ENCODE data around the gene MSI2.
"Not testable (repeated sequence)": the region's sequence is repeated elsewhere in the genome, so short reads cannot be mapped to it uniquely, and the experiment has no call there.

MSI2 gene

DNA sequence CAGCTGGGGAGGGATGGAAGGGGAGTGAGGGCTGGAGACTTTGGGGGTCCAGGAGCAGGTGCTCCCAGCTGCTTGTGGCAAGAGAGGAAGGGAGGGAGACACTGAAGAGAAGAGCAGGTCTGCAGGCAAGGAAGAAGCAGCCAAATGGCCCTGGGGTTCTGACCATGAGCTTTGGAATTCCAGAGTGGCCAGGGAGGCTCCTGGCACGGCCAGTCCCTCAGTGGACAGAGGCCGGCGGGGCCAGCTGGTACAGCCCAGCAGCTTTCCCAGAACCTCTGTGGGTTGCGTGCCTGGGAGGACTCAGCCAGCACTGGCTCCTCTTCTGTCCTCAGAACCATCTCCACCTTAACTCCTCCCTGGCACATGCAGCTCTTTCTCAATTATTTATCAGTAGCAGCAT lies 233.0 kb downstream of the MSI2 start:
- DNase-seq = no peak

DNA sequence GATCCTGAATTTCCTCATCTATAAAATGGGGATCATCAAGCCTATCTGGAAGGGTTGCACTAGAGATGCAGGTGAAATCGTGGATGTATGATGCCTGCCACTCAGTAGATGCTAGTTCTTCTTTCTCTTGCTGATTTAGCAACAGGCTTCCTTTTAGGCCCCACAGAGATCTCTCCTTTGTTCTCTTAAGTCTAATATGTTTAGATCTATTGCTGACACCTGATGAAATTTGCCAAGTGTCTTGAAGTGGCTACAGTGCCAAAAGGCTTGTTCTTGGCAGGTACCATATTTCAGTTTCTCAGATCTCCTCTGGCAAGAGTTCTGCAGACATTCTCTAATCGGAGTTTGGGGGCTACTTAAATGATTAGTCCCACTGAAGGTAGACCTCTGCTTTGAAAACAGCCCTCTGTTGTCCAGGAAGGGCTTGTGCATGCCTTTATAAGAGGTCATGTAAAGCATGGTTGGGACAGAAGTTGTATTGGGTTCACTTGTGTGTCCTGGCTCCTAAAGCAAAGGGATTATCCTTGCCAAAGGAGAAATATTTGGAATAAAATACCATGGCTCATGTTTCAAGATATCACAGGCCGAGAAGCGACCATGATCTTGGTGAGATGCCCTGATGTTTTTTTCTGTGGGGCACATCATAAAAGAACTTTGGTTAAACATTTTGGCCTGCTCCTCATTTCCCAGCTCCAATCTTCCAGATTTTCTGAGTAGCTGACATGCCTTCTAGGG lies 234.0 kb downstream of the MSI2 start:
- no peak for DNase-seq

DNA sequence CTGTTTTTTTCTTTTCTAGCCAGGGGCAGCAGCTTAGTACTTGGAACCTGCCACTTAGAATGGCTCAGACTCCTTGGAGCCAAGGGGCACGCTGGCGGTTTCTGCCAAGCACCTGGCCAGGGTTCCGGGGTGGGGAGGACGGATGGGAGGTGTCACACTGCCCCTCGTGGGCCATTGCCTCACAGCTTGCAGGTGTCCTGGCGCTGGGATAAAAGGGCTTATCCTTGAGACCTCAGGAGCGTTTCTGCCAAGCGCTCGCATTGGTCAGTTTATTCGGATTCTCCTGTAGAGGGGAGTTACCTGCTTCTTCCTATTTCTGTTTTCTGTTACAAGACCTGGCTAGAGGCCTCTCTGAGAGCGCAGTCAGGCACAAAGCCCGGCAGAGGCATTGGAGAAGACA lies 234.6 kb downstream of the MSI2 start:
- no peak for DNase-seq

DNA sequence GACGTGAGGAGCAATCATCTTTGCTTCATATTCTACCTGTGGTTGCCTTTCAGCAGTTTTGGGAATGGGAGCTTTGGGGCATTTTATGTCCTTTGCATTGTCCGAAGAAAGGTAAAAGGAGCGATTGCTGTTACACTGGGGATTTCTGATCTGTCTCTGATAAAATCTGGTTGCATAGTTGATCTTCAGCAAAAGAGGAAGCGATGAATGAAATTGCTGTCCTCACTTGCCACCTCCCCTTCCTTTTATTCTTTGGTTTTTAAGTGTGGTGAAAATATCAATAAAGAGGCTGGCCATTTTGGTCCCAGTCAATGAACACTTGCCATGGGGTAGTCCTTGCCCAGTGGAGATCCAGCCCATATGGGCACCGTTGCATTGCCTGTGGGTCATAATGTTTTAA lies 236.8 kb downstream of the MSI2 start:
- DNase-seq = no peak

DNA sequence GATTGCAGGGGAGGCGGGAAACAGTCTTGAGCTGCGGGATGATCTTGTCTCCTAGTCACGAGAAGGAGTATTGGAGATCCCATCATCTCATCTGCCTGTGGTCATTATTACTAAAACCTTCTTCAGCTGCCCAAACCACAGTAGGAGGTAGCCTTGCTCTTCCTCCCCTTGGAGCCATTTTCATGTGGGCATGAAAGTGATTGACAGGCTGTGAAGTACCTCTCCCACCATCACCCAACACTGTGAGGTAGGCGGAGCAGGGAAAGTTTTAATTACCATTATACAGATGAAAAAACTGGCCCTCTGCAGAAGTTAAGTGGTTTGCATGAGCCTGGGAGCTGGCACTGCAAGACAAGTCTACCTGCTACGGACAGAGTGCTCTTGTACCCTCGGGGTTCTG lies 237.3 kb downstream of the MSI2 start:
- no peak for DNase-seq

DNA sequence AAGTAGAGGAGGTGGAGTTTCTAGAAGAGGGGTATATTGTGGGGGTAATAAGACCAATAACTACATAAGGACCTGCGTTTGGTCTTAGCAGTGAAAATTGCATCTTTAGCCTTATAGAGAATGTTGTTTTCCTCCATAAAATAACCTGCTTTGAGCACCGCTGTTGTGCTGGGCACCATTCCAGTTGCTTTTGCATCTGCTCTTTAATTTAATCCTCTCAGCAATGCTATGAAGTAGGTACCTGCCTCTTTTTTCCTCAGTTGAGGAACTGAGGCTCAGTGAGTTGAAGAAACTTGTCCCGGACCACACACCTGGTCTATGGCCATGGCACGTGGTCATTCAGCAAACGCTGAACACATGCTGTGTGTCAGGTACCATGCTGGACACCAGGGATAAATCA lies 238.1 kb downstream of the MSI2 start:
- DNase-seq = no peak

DNA sequence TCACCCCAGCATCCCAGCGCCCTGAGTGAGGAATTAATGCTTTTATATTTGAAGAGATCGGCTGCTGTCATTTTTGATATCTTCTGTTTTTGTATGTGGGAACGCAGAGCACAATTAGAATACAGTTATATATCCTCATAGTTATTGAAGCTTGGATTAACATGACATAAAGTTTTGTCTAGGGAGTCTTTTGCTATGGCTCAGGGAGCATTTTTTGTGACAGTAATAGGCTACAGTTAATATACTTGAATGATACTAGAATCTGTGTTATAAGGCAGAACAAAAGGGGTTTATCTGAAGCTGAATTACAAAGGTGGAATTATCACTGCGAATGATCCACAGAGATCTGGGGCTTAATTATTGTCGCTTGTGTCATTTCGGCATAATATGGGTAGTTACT lies 239.4 kb downstream of the MSI2 start:
- no peak for DNase-seq

DNA sequence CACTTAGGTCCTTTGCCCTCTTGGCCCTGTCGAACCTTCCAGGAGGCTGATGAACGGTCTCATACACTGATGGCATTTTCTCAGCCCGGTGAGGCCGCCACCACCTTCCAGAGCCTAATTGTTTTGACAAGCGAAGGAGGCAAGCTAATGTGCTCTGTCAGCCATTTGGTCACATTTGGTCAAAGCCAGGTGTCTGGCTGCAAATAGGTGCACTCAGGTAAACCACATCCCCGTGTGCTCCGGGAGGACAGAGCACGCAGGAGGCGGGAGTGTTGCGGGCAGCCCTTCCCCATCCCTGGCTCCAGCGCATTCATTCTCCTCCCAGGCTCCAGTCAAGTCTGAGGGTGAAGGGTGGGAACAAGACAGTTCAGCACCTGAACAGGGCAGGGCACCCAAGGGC lies 240.1 kb downstream of the MSI2 start:
- no peak for DNase-seq

DNA sequence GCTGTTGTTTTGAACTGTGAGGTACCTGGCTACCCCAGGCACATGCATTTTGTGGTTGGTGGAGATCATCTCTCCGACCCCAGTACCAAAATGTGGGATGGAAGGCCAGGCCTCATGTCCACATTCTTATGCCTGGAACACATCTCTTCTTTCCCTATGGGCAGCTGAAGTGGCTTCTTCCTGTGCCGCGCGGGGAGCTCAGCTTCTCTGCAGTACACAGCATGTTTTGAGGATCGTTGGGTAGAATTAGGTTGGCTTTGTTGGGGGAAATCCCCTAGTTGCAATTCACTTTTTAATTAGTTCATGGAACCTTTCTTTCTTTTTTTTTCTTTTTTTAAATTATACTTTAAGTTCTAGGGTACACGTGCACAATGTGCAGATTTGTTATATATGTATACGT lies 242.1 kb downstream of the MSI2 start:
- no peak for DNase-seq

DNA sequence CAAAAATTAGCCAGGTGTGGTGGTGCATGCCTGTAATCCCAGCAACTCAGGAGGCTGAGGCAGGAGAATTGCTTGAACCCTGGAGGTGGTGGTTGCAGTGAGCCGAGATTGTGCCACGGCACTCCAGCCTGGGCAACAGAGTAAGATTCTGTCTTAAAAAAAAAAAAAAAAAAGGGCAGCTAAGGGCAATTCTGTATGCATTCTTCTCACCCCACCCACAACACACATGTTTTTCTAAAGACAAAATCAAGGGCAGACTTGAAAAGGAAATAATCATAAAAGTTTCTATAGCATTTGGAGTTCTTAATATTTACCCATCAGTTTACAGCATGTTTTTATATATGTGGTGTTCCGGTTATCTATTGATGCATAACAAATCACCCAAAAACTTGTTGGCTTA lies 242.9 kb downstream of the MSI2 start:
- not testable (repeated sequence) for DNase-seq

DNA sequence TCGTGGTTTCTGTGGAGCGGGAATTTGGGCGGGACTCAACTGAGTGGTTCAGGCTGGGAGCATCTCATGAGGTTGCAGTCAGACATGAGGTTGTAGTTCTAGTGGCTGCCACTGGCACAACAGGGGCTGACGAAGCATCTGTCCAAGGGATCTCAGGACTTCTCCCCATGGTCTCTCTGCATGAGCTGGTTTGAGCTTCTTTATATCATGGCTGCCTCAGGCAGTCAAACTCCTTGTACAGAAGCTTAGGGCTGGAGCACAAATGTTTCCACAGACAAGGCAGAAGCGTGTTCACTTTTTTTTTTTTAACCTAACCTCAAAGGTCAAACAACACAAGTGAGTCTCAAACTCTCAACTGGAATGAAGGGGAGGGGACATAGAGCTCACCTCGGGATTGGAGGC lies 243.3 kb downstream of the MSI2 start:
- no peak for DNase-seq

DNA sequence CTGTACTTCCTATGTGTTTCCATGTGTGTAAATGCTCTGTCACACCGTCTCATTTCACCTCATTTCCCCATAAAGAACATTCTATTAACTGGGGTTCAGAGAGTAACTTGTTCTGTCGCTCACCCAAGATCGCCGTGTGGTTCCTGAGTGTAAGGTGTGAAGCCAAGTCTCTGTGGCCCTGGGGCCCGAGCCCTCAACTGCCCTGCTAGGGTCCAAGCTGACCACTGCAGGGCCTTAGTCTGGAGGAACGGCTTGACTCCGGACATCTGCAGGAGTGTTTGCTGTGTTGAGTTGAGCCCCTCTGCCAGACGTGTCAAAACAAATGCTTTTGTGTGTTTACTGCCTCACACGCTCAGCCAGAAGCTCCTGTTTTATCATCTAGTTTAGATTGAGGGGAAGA lies 244.7 kb downstream of the MSI2 start:
- DNase-seq = no peak

DNA sequence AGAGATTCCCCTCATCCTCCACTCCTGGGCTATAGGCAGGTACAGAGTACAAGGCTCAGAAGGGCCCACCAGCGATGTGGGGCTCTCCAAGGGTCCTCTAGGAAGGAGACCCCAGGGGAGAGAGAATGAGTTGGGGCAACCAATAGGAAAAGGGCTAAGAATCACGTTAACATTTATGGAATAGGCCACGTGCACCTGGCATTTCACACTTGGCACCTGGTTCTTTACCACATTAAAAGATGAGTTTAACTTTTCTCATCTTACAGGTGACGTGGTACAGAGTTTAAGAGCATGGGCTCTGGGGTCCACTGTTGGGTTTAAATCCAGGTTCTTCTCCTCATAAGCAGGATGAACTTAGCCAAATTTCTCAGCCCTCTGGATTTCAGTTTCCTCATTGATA lies 245.7 kb downstream of the MSI2 start:
- DNase-seq = no peak

DNA sequence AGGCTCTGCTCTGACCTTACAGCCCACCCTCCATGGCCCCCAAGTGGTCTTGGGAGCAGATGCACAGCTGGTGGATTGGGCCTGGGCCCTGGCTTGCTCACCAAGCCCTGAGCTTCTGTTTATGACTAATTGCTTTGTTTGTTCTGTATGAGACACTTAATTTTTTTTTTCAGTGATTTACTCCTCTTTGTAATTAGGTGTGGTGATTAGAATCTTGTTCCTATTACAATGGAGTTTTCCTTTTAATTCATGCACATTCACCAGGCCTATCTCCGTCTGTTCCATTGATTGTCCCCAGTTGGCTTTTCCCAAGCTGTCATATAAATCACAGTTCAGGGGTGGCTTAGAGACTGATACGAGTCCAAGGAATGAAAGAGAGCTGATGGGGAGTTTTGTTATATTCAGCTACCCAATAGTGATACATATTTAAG lies 246.5 kb downstream of the MSI2 start:
- no peak for DNase-seq

DNA sequence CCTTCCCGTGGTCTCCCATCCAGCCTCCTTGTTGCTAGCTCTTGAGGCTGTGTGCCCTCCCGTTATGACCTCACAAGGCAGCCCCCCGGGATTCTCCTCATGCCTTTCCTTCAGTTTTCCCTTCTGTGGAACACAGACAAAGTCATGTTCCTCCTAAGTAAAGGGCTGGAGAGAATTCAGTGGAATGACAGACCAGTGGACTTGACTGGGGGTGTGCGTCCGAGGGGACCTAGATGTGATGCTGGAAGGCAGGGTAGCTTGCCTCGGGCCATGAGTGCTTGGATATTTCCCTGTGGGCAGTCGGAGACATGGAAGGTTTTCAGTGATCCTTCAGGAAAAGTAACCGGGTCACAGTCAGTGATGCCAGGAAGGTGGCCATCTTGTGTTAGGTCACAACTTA lies 247.9 kb downstream of the MSI2 start:
- DNase-seq = no peak

DNA sequence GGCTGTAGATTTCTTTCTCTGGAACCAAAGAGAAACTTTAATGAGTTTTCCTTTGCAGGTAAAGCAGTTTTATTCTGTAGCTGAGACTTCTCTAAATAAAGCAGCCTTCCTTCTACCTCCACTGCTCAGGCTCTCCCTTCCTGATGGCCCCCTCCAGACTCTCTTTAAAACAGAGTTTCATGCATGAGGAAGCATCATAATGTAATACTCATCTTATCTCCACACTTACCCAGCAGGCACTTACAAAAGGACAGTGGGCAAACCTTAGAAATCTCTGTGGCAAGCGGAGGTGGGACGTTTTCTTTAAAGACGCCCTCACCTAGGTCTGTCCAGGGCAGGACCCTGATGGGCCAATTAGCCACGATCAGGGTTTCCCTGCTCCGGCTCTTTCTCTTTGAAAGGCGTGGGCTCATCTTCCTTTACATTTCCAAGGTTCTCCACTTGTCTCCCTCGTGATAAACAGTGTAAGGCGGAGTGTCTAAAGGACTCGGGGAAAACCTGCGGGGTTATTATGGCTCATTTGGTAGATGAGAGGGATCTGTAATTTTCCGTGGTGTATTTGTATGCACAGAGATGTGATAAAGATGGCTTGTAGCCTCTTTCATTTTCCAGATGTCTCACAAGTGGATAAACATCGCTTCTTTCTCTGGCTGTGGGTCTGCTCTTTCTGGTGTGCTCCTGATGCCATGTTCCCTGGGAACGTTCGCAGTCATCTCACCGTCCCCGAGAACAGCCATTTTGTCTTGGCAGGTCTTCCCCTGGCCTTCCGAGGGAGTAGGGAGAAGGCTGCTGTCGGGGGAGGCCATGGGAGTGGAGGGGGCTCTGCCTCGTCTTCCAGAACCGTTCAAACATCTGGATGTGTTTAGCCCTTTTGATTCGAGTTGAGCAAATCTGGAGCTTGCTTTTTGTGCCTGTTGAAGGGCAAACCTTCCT lies 249.8 kb downstream of the MSI2 start:
- DNase-seq = no peak

DNA sequence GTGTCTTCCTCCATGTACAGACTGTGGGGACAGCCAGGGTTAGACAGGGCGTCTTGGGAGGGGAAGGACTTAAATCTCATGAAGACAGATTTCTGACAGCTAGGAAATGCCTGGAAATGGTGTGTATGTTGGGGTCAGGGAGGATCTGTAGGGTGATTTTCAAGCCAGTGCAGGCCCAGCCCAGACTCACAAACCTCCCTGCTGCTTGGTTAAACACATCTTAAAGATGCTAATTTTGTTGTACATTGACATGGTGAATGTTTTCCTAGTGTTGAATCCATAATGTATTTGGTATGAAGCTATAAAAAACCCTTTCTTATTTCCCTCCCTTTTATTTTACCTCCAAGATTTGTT lies 250.4 kb downstream of the MSI2 start:
- DNase-seq = no peak

DNA sequence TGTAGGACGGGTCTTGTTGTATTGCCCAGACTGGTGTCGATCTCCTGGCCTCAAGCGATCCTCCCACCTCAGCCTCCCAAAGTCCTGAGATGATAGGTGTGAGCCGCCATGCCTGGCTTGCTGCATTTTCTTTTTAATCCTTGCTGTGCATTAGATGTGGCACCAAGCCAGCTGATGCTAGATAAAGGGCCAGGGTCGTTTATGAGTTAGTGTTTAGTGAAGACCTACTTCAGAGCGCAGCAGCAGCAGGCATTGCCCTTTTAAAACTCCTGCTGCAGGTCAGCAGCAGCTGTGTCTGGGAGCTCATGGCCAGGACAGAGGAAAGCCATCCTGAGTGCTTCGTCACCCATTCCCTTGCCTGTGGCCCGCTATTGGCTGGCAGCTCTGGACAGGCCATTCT lies 251.5 kb downstream of the MSI2 start:
- no peak for DNase-seq

DNA sequence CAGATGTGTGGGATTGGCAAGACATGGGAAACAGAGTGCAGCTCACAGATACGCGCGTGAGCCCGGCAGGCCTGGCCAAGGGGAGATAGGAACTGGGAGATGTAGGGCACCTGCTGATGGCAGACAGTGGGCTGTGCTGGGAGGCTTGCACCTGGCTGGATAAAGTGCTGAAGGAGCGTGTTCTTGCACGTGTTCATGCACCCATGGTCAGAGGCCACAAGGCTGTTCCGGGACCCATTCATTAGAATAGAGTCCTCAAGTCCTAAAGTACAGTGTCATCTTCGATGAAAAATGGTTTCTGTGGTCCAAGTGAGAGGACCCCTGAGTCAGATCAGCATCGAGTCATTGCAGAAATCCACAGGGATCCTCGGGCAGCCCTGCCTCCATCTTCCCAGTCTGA lies 252.3 kb downstream of the MSI2 start:
- DNase-seq = no peak

DNA sequence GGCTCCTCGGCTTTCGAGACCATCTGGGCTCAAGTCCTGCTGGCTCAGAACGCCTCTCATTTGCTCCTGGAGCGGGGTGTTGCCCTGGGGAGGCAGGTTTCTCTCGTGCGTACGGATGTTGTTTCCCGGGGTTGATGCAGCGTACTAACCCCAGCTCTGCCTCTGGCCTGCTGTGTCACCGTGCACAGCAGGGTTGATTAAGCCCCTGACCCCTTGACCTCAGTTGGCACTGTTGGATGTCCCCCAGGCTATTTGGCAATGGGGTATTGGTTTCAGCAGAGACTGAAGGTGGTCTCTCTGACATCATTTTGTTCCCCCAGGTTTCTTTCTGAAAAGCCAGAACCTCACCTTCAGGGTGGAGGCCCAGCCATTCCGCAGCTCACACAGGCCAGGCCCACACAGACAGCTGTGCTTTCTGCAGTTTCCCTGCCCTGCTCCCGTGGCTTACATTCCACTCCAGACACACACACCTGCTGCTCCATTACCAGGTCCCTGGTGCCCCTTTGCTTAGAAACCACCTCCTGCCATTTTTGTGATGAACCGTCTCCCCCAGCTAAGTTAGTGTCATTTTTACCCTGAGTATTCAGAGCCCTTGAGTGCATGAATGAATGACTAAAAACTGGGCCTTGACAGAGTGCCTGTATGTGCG lies 255.3 kb downstream of the MSI2 start:
- no peak for DNase-seq

DNA sequence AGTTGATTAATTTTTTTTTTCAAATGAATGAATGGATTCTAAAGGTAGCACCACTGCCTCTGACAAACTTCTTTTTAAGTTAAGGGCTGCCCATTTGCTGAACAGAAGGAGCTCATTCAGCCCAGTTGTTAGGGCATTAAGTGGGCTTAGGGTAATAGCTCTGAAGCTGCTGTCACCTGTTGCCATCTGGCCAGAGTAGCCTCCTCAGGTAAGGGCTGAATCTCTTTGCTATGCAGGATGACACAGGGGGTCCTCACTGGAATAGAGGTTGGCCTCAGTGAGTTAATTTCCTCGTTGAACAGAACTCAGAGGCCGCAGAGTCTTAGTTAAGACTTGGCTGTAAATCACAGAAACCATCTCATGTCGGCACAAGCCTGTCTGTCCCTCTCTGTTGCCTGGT lies 255.9 kb downstream of the MSI2 start:
- no peak for DNase-seq

DNA sequence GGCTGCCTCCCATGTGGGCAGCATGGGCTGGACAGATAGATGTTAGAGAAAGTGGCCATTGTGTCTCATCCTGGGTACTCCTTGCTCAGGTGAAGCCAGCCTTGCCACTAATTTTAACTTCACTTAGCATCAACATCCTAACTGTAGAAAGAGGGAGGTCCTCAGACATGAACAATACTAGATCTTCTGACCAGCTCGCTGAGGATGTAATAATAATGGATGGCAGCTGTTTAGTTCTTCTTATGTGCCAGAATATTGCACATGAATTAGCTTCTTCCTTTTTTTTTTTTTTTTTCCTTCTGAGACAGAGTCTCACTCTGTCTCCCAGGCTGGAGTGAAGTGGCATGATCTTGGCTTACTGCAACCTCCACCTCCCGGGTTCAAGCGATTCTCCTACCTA lies 256.4 kb downstream of the MSI2 start:
- DNase-seq = no peak

DNA sequence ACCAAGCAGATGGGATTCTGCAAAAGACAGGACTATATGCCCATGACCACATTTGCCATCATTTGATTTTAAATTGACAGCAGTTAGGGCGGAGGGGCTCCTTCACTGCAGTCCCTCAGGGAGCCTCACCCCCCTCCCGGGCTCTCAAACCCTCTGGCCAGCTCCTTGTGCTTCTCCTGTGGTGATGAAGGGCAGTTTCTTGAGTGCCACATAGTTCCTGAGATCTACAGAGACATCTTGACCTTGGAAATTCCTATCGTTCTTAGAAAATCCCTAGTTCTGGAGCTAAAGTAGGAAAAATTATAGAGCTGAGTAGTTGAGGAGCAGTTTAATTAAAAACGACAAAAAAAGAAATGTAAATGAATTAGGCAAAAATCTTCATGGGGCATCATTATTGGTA lies 257.2 kb downstream of the MSI2 start:
- DNase-seq = no peak

DNA sequence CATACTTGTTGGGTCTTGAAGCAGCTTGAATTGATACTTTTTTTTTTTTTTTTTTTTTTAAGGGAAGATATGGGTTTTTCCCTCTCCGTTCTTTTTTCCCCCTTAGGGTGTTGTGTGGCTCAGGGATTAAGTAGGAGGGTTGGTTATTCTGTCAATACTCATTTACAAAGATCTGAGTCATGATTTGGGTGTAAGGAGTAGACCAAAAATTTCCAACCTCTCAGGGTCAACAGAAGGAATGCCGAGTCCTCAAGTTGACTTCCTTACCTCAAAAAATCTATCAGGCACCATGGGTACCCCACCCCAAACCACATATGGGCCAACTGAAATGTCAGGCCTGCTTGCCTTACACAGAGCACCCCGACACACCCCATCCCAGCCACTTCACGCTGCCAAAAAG lies 258.3 kb downstream of the MSI2 start:
- no peak for DNase-seq

Measured in activated CD4-positive, CD25-positive, alpha-beta regulatory T cell treated with anti-CD3 and anti-CD28 coated beads, Interleukin-2, amount 50 U/mL, for 72 hours (primary cell).